ENCODE results near the gene CNOT9.
A peak's percentile ranks its signal among the peaks of the same experiment; 100 is the strongest.

Gene CNOT9

GRCh38 chr2:218642786-218643185 is 74.1 kb downstream of the CNOT9 start:
- Histone ChIP-seq H3K4me3 (ENCODE audit: low read depth in 1 of 5, low read length in 5 of 5) (no peak overlapping the region), H3K36me3 (ENCODE audit: control insufficient read depth in 5 of 5, insufficient read depth in 5 of 5, low read length in 5 of 5) (peaks cover 10 to 89% (median 79%) of the 10 kb centered on the region in 5 donors), H3K9ac (ENCODE audit: low read length in 5 of 5) (no peak overlapping the region), H3K4me1 (ENCODE audit: control insufficient read depth in 5 of 5, insufficient read depth in 5 of 5, low read length in 5 of 5) (peaks cover 0 to 12% (median 0%) of the 10 kb centered on the region in 5 donors), H3K9me3 (ENCODE audit: control insufficient read depth in 5 of 5, low read length in 5 of 5) (no peaks in the 10 kb centered on the region), H3K27ac (ENCODE audit: low read depth, low read length) (no peak overlapping the region), H3K27me3 (ENCODE audit: control insufficient read depth in 5 of 5, insufficient read depth in 4 of 5, low read length in 5 of 5) (no peaks in the 10 kb centered on the region)

- Histone ChIP-seq H3K9me3 (ENCODE audit: control insufficient read depth in 5 of 5, low read length in 5 of 5) (no peaks in the 10 kb centered on the region), H3K9ac (ENCODE audit: low read length in 5 of 5) (no peak overlapping the region), H3K4me3 (ENCODE audit: low read depth in 1 of 5, low read length in 5 of 5) (no peak overlapping the region), H3K27ac (ENCODE audit: low read depth, low read length) (no peak overlapping the region), H3K36me3 (ENCODE audit: control insufficient read depth in 5 of 5, insufficient read depth in 5 of 5, low read length in 5 of 5) (peaks cover 8 to 89% (median 79%) of the 10 kb centered on the region in 5 donors), H3K4me1 (ENCODE audit: control insufficient read depth in 5 of 5, insufficient read depth in 5 of 5, low read length in 5 of 5) (peaks cover 0 to 12% (median 0%) of the 10 kb centered on the region in 5 donors), H3K27me3 (ENCODE audit: control insufficient read depth in 5 of 5, insufficient read depth in 4 of 5, low read length in 5 of 5) (no peaks in the 10 kb centered on the region)
Measured at GRCh38 chr2:218643751-218644310, 75.2 kb downstream of the CNOT9 start.

GRCh38 chr2:218644721-218645120 is 76.1 kb downstream of the CNOT9 start:
- H3K36me3 ChIP-seq (ENCODE audit: control insufficient read depth in 5 of 5, insufficient read depth in 5 of 5, low read length in 5 of 5) = peaks cover 12 to 90% (median 81%) of the 10 kb centered on the region in 5 donors
- no peaks in the 10 kb centered on the region for H3K27me3 ChIP-seq (ENCODE audit: control insufficient read depth in 5 of 5, insufficient read depth in 4 of 5, low read length in 5 of 5)
- H3K9me3 ChIP-seq (ENCODE audit: control insufficient read depth in 5 of 5, low read length in 5 of 5) = no peaks in the 10 kb centered on the region
- H3K4me3 ChIP-seq (ENCODE audit: low read depth in 1 of 5, low read length in 5 of 5) = no peak overlapping the region
- no peak overlapping the region for H3K9ac ChIP-seq (ENCODE audit: low read length in 5 of 5)
- H3K4me1 ChIP-seq (ENCODE audit: control insufficient read depth in 5 of 5, insufficient read depth in 5 of 5, low read length in 5 of 5) = peaks cover 0 to 12% (median 0%) of the 10 kb centered on the region in 5 donors
- H3K27ac ChIP-seq (ENCODE audit: low read depth, low read length) = peak overlapping the region; percentile 37

- peaks cover 14 to 92% (median 83%) of the 10 kb centered on the region in 5 donors for H3K36me3 ChIP-seq (ENCODE audit: control insufficient read depth in 5 of 5, insufficient read depth in 5 of 5, low read length in 5 of 5)
Measured at GRCh38 chr2:218645126-218645525, 76.5 kb downstream of the CNOT9 start.

More at GRCh38 chr2:218645126-218645525, 76.5 kb downstream of the CNOT9 start:
- Histone ChIP-seq H3K27me3 (ENCODE audit: control insufficient read depth in 5 of 5, insufficient read depth in 4 of 5, low read length in 5 of 5) (no peaks in the 10 kb centered on the region), H3K27ac (ENCODE audit: low read depth, low read length) (peak overlapping the region; percentile 37), H3K4me1 (ENCODE audit: control insufficient read depth in 5 of 5, insufficient read depth in 5 of 5, low read length in 5 of 5) (peaks cover 0 to 12% (median 0%) of the 10 kb centered on the region in 5 donors), H3K4me3 (ENCODE audit: low read depth in 1 of 5, low read length in 5 of 5) (no peak overlapping the region), H3K9ac (ENCODE audit: low read length in 5 of 5) (peak overlapping the region in 1 of 5 donors; percentile 10), H3K9me3 (ENCODE audit: control insufficient read depth in 5 of 5, low read length in 5 of 5) (no peaks in the 10 kb centered on the region)

Measured in subcutaneous abdominal adipose tissue (tissue), 5 donors.